Astrocyte of the cerebellum (primary cell): ENCODE results near the gene WNT4.

ENCODE experiments used
- DNase-seq: peaks from one replicate; pipeline ENCODE4 v3.0.0-alpha.2; 2011; ENCODE audit warnings: low read depth
- H3K4me3 ChIP-seq: 2 replicates; pipeline ENCODE4 v1.5.1; 2011; ENCODE audit warnings: mild to moderate bottlenecking, low read depth, low read length, moderate library complexity
- in situ Hi-C: cut with HindIII; loops from 2 replicates; pipeline ENCODE4 v1.10.0; 2017; ENCODE audit warnings: low sequenced_read_pairs
- TF ChIP-seq, protein P1 (sequence below): IDR thresholded peaks from 2 replicates; pipeline ENCODE4 v1.5.1; 2012; ENCODE audit warnings: low read length, low read depth, moderate library complexity, mild to moderate bottlenecking; ENCODE audit errors: missing control alignments

WNT4 gene

DNA sequence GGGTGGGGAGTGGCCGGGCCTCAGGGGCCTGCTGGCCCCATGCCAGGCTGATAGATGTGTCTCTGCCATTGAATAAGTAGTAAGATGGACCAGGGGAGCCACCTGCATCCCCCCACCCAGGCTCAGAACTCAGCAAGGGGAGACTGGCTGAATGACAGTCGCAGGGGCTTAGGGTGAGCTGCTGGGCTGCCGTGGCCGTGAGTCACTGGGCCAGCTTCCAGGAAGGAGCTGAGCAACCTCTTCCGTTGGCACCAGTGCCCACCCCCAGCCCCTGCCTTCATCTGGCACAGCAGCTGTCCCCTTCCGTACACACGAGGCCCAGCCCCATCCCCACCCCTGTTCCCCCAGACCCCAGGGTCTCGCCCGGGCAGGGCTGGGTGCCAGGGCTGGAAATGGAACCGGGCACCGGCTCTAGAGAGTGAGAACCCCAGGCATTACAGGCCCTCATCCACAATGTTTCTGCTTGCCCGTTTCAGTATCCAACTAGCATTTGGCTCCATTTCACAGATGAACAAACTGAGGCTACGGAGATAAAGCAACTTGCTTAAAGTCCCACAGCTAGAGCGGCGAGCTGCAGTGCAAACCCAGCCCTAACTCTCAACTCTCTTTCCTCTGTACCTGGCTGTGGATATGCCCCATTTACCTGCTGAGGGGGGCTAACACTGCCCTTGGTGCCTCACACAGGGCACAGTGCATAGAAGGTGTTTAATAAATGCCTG, 10.2 kb downstream of the WNT4 start:
- H3K4me3 ChIP-seq, result no peak overlapping the region
- TF ChIP-seq, protein P1, sequence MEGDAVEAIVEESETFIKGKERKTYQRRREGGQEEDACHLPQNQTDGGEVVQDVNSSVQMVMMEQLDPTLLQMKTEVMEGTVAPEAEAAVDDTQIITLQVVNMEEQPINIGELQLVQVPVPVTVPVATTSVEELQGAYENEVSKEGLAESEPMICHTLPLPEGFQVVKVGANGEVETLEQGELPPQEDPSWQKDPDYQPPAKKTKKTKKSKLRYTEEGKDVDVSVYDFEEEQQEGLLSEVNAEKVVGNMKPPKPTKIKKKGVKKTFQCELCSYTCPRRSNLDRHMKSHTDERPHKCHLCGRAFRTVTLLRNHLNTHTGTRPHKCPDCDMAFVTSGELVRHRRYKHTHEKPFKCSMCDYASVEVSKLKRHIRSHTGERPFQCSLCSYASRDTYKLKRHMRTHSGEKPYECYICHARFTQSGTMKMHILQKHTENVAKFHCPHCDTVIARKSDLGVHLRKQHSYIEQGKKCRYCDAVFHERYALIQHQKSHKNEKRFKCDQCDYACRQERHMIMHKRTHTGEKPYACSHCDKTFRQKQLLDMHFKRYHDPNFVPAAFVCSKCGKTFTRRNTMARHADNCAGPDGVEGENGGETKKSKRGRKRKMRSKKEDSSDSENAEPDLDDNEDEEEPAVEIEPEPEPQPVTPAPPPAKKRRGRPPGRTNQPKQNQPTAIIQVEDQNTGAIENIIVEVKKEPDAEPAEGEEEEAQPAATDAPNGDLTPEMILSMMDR, result no peak
- peak; percentile 28 for DNase-seq
- in situ Hi-C loops, result no loop called here

DNA sequence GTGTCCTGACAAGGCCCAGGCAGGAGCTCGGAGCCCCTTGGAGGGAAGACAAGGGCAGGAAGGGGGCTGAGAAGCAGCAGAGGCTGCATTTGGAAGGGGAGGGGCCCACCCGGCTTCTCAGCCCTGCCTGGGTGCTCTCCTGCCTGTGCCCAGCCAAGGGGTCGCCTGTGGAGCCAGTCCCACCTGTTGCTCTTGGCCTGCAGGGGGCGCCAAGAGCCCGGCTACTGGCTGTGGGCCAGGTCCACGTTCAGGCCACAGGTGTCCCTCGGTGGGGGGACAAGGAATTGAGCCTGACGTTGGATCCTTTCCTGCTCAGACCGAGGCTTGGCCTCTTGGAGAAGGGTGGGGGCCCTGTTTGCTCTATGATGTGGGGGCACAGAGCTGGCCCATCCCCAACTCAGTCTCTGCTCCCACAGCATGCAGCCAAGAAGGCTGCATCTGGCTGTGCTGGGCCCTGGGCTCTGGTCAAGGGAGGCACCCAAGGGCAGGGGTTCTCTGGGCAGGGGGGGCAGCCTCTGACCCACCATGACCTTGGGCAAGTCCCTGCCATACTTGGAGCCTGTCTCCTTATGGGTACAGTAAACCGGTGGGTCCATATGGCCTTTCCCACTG, 10.9 kb downstream of the WNT4 start:
- TF ChIP-seq, protein P1, result peak; percentile 71
- no peak overlapping the region for H3K4me3 ChIP-seq
- no peak for DNase-seq
- in situ Hi-C loops, result no loop called here

DNA sequence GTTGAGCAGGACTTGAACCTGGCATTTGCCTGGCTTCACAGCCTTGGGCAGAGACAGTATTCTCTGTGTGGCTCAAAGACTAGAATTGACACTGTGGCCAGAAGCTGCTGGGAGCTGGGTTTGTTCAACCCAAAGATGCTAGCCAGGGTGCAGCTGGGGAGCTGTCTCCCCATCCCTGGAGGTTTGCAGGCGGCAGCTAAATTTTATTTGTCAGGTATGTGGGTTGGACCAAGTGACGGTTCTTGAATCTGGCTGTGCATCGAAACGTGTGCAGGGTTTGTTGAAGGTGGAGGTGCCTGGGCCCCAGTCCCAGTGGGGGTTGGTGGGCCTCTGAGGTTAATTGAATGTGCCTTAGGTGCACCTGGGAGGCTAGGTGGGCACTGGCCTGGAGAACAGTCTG, 11.8 kb downstream of the WNT4 start:
- in situ Hi-C loops, result no loop called here
- no peak for DNase-seq
- TF ChIP-seq, protein P1, result no peak
- H3K4me3 ChIP-seq, result no peak overlapping the region

DNA sequence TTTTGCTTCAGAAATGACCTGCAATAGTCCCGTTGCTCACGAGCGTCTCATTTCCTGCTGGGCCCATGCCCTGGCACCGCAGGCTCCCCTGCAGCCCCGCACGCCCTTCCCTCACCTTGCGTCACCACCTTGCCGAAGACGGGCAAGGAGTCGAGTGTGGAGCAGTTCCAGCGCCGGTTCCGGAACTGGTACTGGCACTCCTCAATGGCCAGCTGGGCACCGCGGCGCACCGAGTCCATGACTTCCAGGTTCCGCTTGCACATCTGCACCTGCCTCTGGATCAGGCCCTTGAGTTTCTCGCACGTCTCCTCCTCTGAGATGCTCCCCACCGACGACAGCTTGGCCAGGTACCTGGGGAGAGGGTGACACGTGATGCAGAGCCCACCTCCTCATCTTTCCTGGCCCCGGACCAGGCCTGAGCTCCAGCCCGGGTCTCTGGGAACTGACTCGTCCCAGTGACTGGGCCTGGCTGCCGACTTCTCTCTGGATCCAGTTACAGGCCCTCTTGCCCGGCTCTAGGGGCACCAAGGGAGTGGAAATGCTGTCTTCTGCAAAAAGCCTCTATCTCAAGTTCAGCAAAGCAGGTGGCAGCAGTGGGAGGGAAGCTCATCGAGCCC, 13.3 kb downstream of the WNT4 start:
- in situ Hi-C loops, result no loop called here
- TF ChIP-seq, protein P1, result no peak
- H3K4me3 ChIP-seq, result no peak overlapping the region
- DNase-seq, result no peak

DNA sequence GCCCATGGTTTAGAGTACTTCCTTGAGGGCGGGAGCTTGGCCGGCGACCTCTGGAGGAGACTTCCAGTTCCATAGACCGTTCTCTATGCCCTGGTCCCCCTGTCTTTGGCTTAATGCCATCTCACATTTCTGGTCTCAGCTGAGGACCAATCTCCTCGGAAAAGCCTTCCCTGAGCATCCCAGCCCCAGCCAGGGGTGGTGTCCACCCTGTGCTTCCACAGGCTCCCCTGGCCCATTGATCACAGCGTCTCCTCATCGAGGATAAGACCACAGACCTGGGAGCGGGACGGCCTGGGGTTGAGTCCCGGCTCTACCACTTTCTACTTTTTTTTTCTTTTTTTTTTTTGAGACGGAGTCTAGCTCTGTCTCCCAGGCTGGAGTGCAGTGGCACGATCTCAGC, 14.5 kb downstream of the WNT4 start:
- no peak overlapping the region for H3K4me3 ChIP-seq
- in situ Hi-C loops, result no loop called here
- DNase-seq, result no peak
- TF ChIP-seq, protein P1, result no peak

DNA sequence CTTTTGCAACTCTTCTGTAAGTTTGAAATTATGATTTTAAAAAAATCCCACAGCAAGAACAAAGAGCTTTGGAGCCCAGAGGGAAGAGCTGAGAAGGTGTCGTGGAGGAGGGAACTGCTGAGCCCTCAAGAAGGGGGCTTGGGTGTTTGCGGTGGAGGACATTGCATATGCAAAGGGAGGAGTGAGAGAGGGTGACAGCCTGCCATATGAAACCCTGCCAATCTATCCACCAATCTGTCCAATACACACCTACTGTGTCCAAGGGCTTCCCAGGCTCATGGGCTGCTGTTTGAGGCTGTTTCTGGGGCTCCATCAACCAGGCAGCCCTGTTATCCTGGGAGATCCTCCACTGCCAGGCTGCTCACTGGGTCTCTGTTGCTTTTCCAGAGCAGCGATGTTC, 15.2 kb downstream of the WNT4 start:
- in situ Hi-C loops, result no loop called here
- DNase-seq, result no peak
- no peak overlapping the region for H3K4me3 ChIP-seq
- TF ChIP-seq, protein P1, result no peak
